Memory B cell (primary cell): ENCODE results near the gene THSD7B.

ENCODE experiments used
- ATAC-seq: fragments of 150-1000 bp; cut with Tn5 transposase; 2 replicates; pipeline ENCODE4 v1.10.0; 2021; ENCODE audit warnings: low read depth, mild to moderate bottlenecking, moderate library complexity
- DNase-seq, 2 donors: peaks; one replicate each; pipeline ENCODE4 v3.0.0; 2022; ENCODE audit warnings: low spot score in 2 of 2
- H3K27ac Mint-ChIP-seq: one replicate; pipeline ENCODE4 v1.8.0; 2022; ENCODE audit warnings: mild to moderate bottlenecking, moderate library complexity, mixed read lengths
- H3K27me3 Mint-ChIP-seq: one replicate; pipeline ENCODE4 v1.8.0; 2022; ENCODE audit warnings: mixed read lengths
- H3K36me3 Mint-ChIP-seq: one replicate; pipeline ENCODE4 v1.8.0; 2022; ENCODE audit warnings: mild to moderate bottlenecking, mixed read lengths
- H3K4me1 Mint-ChIP-seq: one replicate; pipeline ENCODE4 v1.8.0; 2022; ENCODE audit warnings: mixed read lengths
- H3K4me3 Mint-ChIP-seq: one replicate; pipeline ENCODE4 v1.8.0; 2022; ENCODE audit warnings: mild to moderate bottlenecking, moderate library complexity, mixed read lengths
- H3K9me3 Mint-ChIP-seq: one replicate; pipeline ENCODE4 v1.8.0; 2022; ENCODE audit warnings: mixed read lengths

THSD7B gene

GRCh38 chr2:137238065-137238464, 472.7 kb downstream of the THSD7B start:
- ATAC-seq (no peak), DNase-seq (no peak)
- H3K27ac Mint-ChIP-seq, result no peak overlapping the region
- no peaks in the 10 kb centered on the region for H3K36me3 Mint-ChIP-seq
- H3K9me3 Mint-ChIP-seq, result peaks cover 5% of the 10 kb centered on the region
- no peaks in the 10 kb centered on the region for H3K4me1 Mint-ChIP-seq
- H3K4me3 Mint-ChIP-seq, result no peak overlapping the region
- H3K27me3 Mint-ChIP-seq, result no peaks in the 10 kb centered on the region

- ATAC-seq, result no peak
- H3K27me3 Mint-ChIP-seq, result no peaks in the 10 kb centered on the region
- no peaks in the 10 kb centered on the region for H3K9me3 Mint-ChIP-seq
Measured at GRCh38 chr2:137249463-137250130, 484.3 kb downstream of the THSD7B start.

GRCh38 chr2:137250401-137250800, 485.1 kb downstream of the THSD7B start:
- H3K9me3 Mint-ChIP-seq, result no peaks in the 10 kb centered on the region
- H3K4me1 Mint-ChIP-seq, result no peaks in the 10 kb centered on the region
- H3K27ac Mint-ChIP-seq, result no peak overlapping the region
- ATAC-seq (no peak), DNase-seq (no peak)
- H3K27me3 Mint-ChIP-seq, result no peaks in the 10 kb centered on the region
- no peak overlapping the region for H3K4me3 Mint-ChIP-seq
- H3K36me3 Mint-ChIP-seq, result no peaks in the 10 kb centered on the region

More at GRCh38 chr2:137249463-137250130, 484.3 kb downstream of the THSD7B start:
- Mint-ChIP-seq H3K36me3 (no peaks in the 10 kb centered on the region), H3K27ac (no peak overlapping the region), H3K4me3 (no peak overlapping the region), H3K4me1 (no peaks in the 10 kb centered on the region)
- DNase-seq, result no peak

GRCh38 chr2:137251045-137251444, 485.7 kb downstream of the THSD7B start:
- ATAC-seq, result no peak
- no peak overlapping the region for H3K27ac Mint-ChIP-seq
- DNase-seq, result no peak
- H3K4me3 Mint-ChIP-seq, result no peak overlapping the region
- no peaks in the 10 kb centered on the region for H3K36me3 Mint-ChIP-seq
- no peaks in the 10 kb centered on the region for H3K4me1 Mint-ChIP-seq
- H3K27me3 Mint-ChIP-seq, result no peaks in the 10 kb centered on the region
- no peaks in the 10 kb centered on the region for H3K9me3 Mint-ChIP-seq

GRCh38 chr2:137252934-137253333, 487.6 kb downstream of the THSD7B start:
- H3K27me3 Mint-ChIP-seq, result no peaks in the 10 kb centered on the region
- no peak overlapping the region for H3K27ac Mint-ChIP-seq
- no peaks in the 10 kb centered on the region for H3K36me3 Mint-ChIP-seq
- H3K4me1 Mint-ChIP-seq, result no peaks in the 10 kb centered on the region
- H3K9me3 Mint-ChIP-seq, result no peaks in the 10 kb centered on the region
- no peak overlapping the region for H3K4me3 Mint-ChIP-seq
- no peak for DNase-seq
- ATAC-seq, result no peak

- ATAC-seq, result no peak
- DNase-seq, result no peak
- H3K4me3 Mint-ChIP-seq, result no peak overlapping the region
- no peaks in the 10 kb centered on the region for H3K27me3 Mint-ChIP-seq
- peaks cover 2% of the 10 kb centered on the region for H3K9me3 Mint-ChIP-seq
- H3K27ac Mint-ChIP-seq, result no peak overlapping the region
- H3K36me3 Mint-ChIP-seq, result no peaks in the 10 kb centered on the region
- H3K4me1 Mint-ChIP-seq, result no peaks in the 10 kb centered on the region
Measured at GRCh38 chr2:137254052-137254451, 488.7 kb downstream of the THSD7B start.

- DNase-seq (no peak), ATAC-seq (no peak)
- Mint-ChIP-seq H3K9me3 (peaks cover 2% of the 10 kb centered on the region), H3K27ac (no peak overlapping the region), H3K4me3 (no peak overlapping the region), H3K4me1 (no peaks in the 10 kb centered on the region), H3K27me3 (no peaks in the 10 kb centered on the region), H3K36me3 (no peaks in the 10 kb centered on the region)
Measured at GRCh38 chr2:137255345-137255744, 490.0 kb downstream of the THSD7B start.

- H3K36me3 Mint-ChIP-seq, result no peaks in the 10 kb centered on the region
- no peak overlapping the region for H3K4me3 Mint-ChIP-seq
- no peaks in the 10 kb centered on the region for H3K27me3 Mint-ChIP-seq
- no peaks in the 10 kb centered on the region for H3K4me1 Mint-ChIP-seq
- DNase-seq (no peak), ATAC-seq (no peak)
- H3K27ac Mint-ChIP-seq, result no peak overlapping the region
- peaks cover 2% of the 10 kb centered on the region for H3K9me3 Mint-ChIP-seq
Measured at GRCh38 chr2:137255990-137256389, 490.6 kb downstream of the THSD7B start.

- DNase-seq, result no peak
- no peak for ATAC-seq
- Mint-ChIP-seq H3K4me1 (no peaks in the 10 kb centered on the region), H3K4me3 (no peak overlapping the region), H3K27ac (no peak overlapping the region), H3K36me3 (no peaks in the 10 kb centered on the region), H3K9me3 (peaks cover 2% of the 10 kb centered on the region), H3K27me3 (no peaks in the 10 kb centered on the region)
Measured at GRCh38 chr2:137261881-137262585, 496.7 kb downstream of the THSD7B start.

- Mint-ChIP-seq H3K4me1 (no peaks in the 10 kb centered on the region), H3K36me3 (no peaks in the 10 kb centered on the region), H3K4me3 (no peak overlapping the region), H3K27ac (no peak overlapping the region), H3K9me3 (peaks cover 2% of the 10 kb centered on the region), H3K27me3 (no peaks in the 10 kb centered on the region)
- DNase-seq (no peak), ATAC-seq (no peak)
Measured at GRCh38 chr2:137262594-137262993, 497.2 kb downstream of the THSD7B start.

- Mint-ChIP-seq H3K27me3 (no peaks in the 10 kb centered on the region), H3K36me3 (no peaks in the 10 kb centered on the region), H3K4me1 (no peaks in the 10 kb centered on the region), H3K27ac (no peak overlapping the region), H3K4me3 (no peak overlapping the region), H3K9me3 (peaks cover 7% of the 10 kb centered on the region)
- DNase-seq (no peak), ATAC-seq (no peak)
Measured at GRCh38 chr2:137287913-137288639, 522.7 kb downstream of the THSD7B start.

- Mint-ChIP-seq H3K9me3 (peaks cover 5% of the 10 kb centered on the region), H3K4me3 (no peak overlapping the region), H3K27me3 (no peaks in the 10 kb centered on the region), H3K36me3 (peaks cover 2% of the 10 kb centered on the region), H3K4me1 (no peaks in the 10 kb centered on the region), H3K27ac (no peak overlapping the region)
- ATAC-seq, result no peak
- DNase-seq, result no peak
Measured at GRCh38 chr2:137291836-137292570, 526.7 kb downstream of the THSD7B start.

GRCh38 chr2:137298377-137298776, 533.0 kb downstream of the THSD7B start:
- H3K4me3 Mint-ChIP-seq, result no peak overlapping the region
- H3K9me3 Mint-ChIP-seq, result peaks cover 6% of the 10 kb centered on the region
- no peaks in the 10 kb centered on the region for H3K4me1 Mint-ChIP-seq
- ATAC-seq (no peak), DNase-seq (no peak)
- no peaks in the 10 kb centered on the region for H3K27me3 Mint-ChIP-seq
- no peak overlapping the region for H3K27ac Mint-ChIP-seq
- peaks cover under 1% of the 10 kb centered on the region for H3K36me3 Mint-ChIP-seq

GRCh38 chr2:137300987-137301386, 535.6 kb downstream of the THSD7B start:
- H3K27ac Mint-ChIP-seq, result no peak overlapping the region

More at GRCh38 chr2:137300987-137301386, 535.6 kb downstream of the THSD7B start:
- Mint-ChIP-seq H3K27me3 (no peaks in the 10 kb centered on the region), H3K4me1 (no peaks in the 10 kb centered on the region), H3K36me3 (no peaks in the 10 kb centered on the region), H3K9me3 (peaks cover 4% of the 10 kb centered on the region), H3K4me3 (no peak overlapping the region)
- DNase-seq (no peak), ATAC-seq (no peak)
